ENCODE measurements around the gene IL1RAPL1.
"Not testable (repeated sequence)": the region's sequence is repeated elsewhere in the genome, so short reads cannot be mapped to it uniquely, and the experiment has no call there.

Gene IL1RAPL1

GRCh38 chrX:28638775-28639174 lies 51.5 kb downstream of the IL1RAPL1 start:
- FAIRE-seq, result no peak

- FAIRE-seq, result no peak
Observed at GRCh38 chrX:28639451-28639850, 52.2 kb downstream of the IL1RAPL1 start.

- no peak for FAIRE-seq
Observed at GRCh38 chrX:28649541-28649940, 62.3 kb downstream of the IL1RAPL1 start.

GRCh38 chrX:28651186-28651585 lies 63.9 kb downstream of the IL1RAPL1 start:
- no peak for FAIRE-seq

- FAIRE-seq, result no peak
Observed at GRCh38 chrX:28659269-28659668, 72.0 kb downstream of the IL1RAPL1 start.

- FAIRE-seq, result no peak
Observed at GRCh38 chrX:28665778-28666177, 78.5 kb downstream of the IL1RAPL1 start.

- FAIRE-seq, result no peak
Observed at GRCh38 chrX:28668303-28668702, 81.1 kb downstream of the IL1RAPL1 start.

- FAIRE-seq, result no peak
Observed at GRCh38 chrX:28668957-28669356, 81.7 kb downstream of the IL1RAPL1 start.

GRCh38 chrX:28670074-28670473 lies 82.8 kb downstream of the IL1RAPL1 start:
- no peak for FAIRE-seq

- FAIRE-seq, result no peak
Observed at GRCh38 chrX:28675173-28675572, 87.9 kb downstream of the IL1RAPL1 start.

GRCh38 chrX:28693101-28693500 lies 105.9 kb downstream of the IL1RAPL1 start:
- no peak for FAIRE-seq

GRCh38 chrX:28697732-28698131 lies 110.5 kb downstream of the IL1RAPL1 start:
- no peak for FAIRE-seq

- FAIRE-seq, result no peak
Observed at GRCh38 chrX:28701222-28701621, 114.0 kb downstream of the IL1RAPL1 start.

GRCh38 chrX:28706964-28707363 lies 119.7 kb downstream of the IL1RAPL1 start:
- no peak for FAIRE-seq

GRCh38 chrX:28709421-28709820 lies 122.2 kb downstream of the IL1RAPL1 start:
- no peak for FAIRE-seq

GRCh38 chrX:28717864-28718263 lies 130.6 kb downstream of the IL1RAPL1 start:
- FAIRE-seq, result no peak

- no peak for FAIRE-seq
Observed at GRCh38 chrX:28718450-28718849, 131.2 kb downstream of the IL1RAPL1 start.

GRCh38 chrX:28719620-28720019 lies 132.4 kb downstream of the IL1RAPL1 start:
- no peak for FAIRE-seq

GRCh38 chrX:28752330-28752729 lies 165.1 kb downstream of the IL1RAPL1 start:
- FAIRE-seq, result no peak

- FAIRE-seq, result no peak
Observed at GRCh38 chrX:28756175-28756574, 168.9 kb downstream of the IL1RAPL1 start.

- FAIRE-seq, result no peak
Observed at GRCh38 chrX:28756647-28757046, 169.4 kb downstream of the IL1RAPL1 start.

- no peak for FAIRE-seq
Observed at GRCh38 chrX:28757290-28757689, 170.0 kb downstream of the IL1RAPL1 start.

GRCh38 chrX:28766561-28766960 lies 179.3 kb downstream of the IL1RAPL1 start:
- FAIRE-seq, result not testable (repeated sequence)

GRCh38 chrX:28773807-28774206 lies 186.6 kb downstream of the IL1RAPL1 start:
- no peak for FAIRE-seq

- no peak for FAIRE-seq
Observed at GRCh38 chrX:28787206-28787605, 200.0 kb downstream of the IL1RAPL1 start.

- FAIRE-seq, result not testable (repeated sequence)
Observed at GRCh38 chrX:28800671-28801070, 213.4 kb downstream of the IL1RAPL1 start.

Measured in A204.1 (cell line).